ENCODE data around the gene KIF1B. TPM values are rescaled to one million over a fixed set of nuclear protein-coding genes. Genes with fewer than 3 reads are reported as not detected.

Gene KIF1B
- total and polyA plus RNA-seq, 10 of the 15 experiments (the other 5 are each of a cell fraction or from before 2014, with no cell fraction given) = 2.1 to 16.5 (median 8.7) TPM

DNA sequence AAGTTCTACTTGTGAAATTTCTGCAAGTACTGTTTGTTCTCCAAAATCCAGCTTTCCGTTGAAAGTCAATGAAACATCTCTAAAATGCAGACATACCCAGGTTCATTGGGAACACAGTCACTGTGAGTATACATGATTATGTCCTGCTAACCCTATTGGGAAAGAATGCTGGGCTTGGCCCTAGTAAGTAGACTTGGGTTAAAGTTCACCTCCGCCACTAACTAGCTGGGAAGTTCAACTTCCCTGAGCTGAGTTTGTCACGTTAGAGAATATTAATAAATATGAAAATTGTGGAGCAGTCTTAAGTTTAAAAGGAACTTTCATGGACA is 178.0 kb downstream of the KIF1B start:
- CTCF ChIA-PET = interaction anchor here (0.9 to 2.1 kb wide), 8 partner anchors 9 to 178 kb away, joined by 3 to 13 read pairs (median 4); partner anchors contain the start of gene KIF1B
- 67% methylated on average over 3 of the region's 3 CpGs for WGBS (ENCODE audit: insufficient coverage, insufficient replicate concordance, low lambda C conversion rate, missing lambda C conversion rate)
- Histone ChIP-seq H3K36me3 (ENCODE audit: control insufficient read depth in 2 of 2, insufficient read depth in 2 of 2, low read length in 1 of 2) (no peaks in the 10 kb centered on the region), H3K4me1 (ENCODE audit: control insufficient read depth, insufficient read depth, low read length) (peaks cover 6% of the 10 kb centered on the region), H3K79me2 (ENCODE audit: control insufficient read depth, insufficient read depth, low read length) (no peaks in the 10 kb centered on the region), H3K9ac (ENCODE audit: control insufficient read depth, insufficient read depth, low read length) (no peak overlapping the region), H3K27ac (ENCODE audit: control insufficient read depth, insufficient read depth) (0 out of 2 replicates have a peak overlapping the region, but pooled peaks have one; percentile 6), H3K27me3 (replicated peaks in 1 of 2; ENCODE audit: control insufficient read depth in 2 of 2, insufficient read depth in 2 of 2, low read length in 1 of 2) (no peaks in the 10 kb centered on the region), H3K4me3 (no peak overlapping the region), H3K9me3 (replicated peaks; ENCODE audit: control insufficient read depth, insufficient read depth, low read length) (no peaks in the 10 kb centered on the region), H4K20me1 (ENCODE audit: control insufficient read depth, insufficient read depth) (no peaks in the 10 kb centered on the region), H2AFZ (ENCODE audit: control insufficient read depth, low read depth, low read length) (peak overlapping the region; percentile 35), H3K4me2 (ENCODE audit: control insufficient read depth, insufficient read depth) (no peak overlapping the region)
- no TSS peak for BruUV-seq (replicated peaks)
- in situ Hi-C loops (cut with MboI) = no loop called here
- intact Hi-C loops (cut with micrococcal nuclease; ENCODE audit: unreplicated experiment) = loop anchor here (1.0 kb wide), 1 partner anchor 10 kb away; no protein-coding TSS in a partner anchor
- POLR2A ChIA-PET = interaction anchor here (0.6 to 1.3 kb wide), 2 partner anchors 11 to 977 kb away, joined by 3 to 8 read pairs; partner anchors contain the start of gene PGD
- FAIRE-seq (no peak), ATAC-seq (no peak), DNase-seq (ENCODE audit: low read depth, low spot score) (no peak)
- TF ChIP-seq, protein P1, sequence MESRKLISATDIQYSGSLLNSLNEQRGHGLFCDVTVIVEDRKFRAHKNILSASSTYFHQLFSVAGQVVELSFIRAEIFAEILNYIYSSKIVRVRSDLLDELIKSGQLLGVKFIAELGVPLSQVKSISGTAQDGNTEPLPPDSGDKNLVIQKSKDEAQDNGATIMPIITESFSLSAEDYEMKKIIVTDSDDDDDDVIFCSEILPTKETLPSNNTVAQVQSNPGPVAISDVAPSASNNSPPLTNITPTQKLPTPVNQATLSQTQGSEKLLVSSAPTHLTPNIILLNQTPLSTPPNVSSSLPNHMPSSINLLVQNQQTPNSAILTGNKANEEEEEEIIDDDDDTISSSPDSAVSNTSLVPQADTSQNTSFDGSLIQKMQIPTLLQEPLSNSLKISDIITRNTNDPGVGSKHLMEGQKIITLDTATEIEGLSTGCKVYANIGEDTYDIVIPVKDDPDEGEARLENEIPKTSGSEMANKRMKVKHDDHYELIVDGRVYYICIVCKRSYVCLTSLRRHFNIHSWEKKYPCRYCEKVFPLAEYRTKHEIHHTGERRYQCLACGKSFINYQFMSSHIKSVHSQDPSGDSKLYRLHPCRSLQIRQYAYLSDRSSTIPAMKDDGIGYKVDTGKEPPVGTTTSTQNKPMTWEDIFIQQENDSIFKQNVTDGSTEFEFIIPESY (IDR thresholded peaks at IDR 0.05) = no peak
- TF ChIP-seq ZNF207 (IDR thresholded peaks at IDR 0.05; ENCODE audit: borderline replicate concordance) (no peak), RBBP5 (conservative IDR thresholded peaks at IDR 0.05) (no peak), ZBED1 (IDR thresholded peaks at IDR 0.05; ENCODE audit: borderline replicate concordance) (no peak), SMAD5 (IDR thresholded peaks at IDR 0.05; ENCODE audit: low read depth) (no peak), IKZF1 (conservative IDR thresholded peaks at IDR 0.05) (no peak), SMC3 (IDR thresholded peaks at IDR 0.05; ENCODE audit: borderline replicate concordance, low read length) (no peak), PAX8 (IDR thresholded peaks at IDR 0.05) (no peak), PML (IDR thresholded peaks at IDR 0.05; ENCODE audit: low read length) (no peak)
- RAD21 ChIA-PET (ENCODE audit: unreplicated experiment) = interaction anchor here (1.1 to 1.4 kb wide), 3 partner anchors 11 to 106 kb away, joined by 3 to 6 read pairs (median 6); partner anchors contain the start of gene PGD
- SMC1A ChIA-PET (ENCODE audit: uncharacterized antibody, unreplicated experiment) = interaction anchor here (0.5 to 3.3 kb wide), 7 partner anchors 10 to 179 kb away, joined by 3 to 26 read pairs (median 4); partner anchors contain the start of genes CENPS, KIF1B, PEX14 and PGD
